ENCODE measurements around the gene ASNS.

The ASNS gene

DNA sequence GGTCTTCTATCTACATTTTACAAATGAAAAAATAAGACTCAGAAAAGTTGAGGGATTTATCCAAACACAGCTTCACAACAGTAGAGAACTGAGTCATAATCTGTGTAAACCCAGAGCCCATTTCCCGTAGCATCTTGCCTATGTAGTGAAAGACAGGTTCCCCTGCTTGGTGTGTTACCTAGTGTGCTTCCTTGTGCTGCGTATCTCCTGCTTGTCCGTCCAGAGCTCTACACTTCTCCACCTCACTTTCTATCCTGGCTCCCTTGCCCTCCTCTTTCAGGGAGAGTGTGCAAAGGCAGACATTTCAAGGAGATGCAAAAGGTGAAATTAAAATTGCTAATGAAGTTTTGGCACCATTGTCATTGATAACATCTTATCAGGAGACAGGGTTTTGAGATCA is 1.4 kb upstream of the ASNS start:
- Histone ChIP-seq H3K79me1 (replicated peaks; ENCODE audit: low read length, poor library complexity, severe bottlenecking) (peaks cover 2% of the 10 kb centered on the region), H3K4me1 (ENCODE audit: control insufficient read depth, insufficient read depth, low read depth, low read length) (peaks cover 7% of the 10 kb centered on the region), H3K27me3 (ENCODE audit: control insufficient read depth in 1 of 2, insufficient read depth in 1 of 2, low read length in 2 of 2) (no peaks in the 10 kb centered on the region), H2BK5ac (ENCODE audit: low read depth, low read length, poor library complexity, severe bottlenecking) (no peak overlapping the region), H3K9me3 (ENCODE audit: control insufficient read depth, low read length) (no peaks in the 10 kb centered on the region), H2BK120ac (ENCODE audit: low read depth, low read length) (no peak overlapping the region), H3K18ac (ENCODE audit: low read depth in 1 of 2, low read length in 2 of 2) (no peak overlapping the region), H2AFZ (ENCODE audit: low read depth, low read length) (no peak overlapping the region), H3K14ac (ENCODE audit: low read length in 2 of 2) (no peak overlapping the region), H3K23ac (ENCODE audit: low read length in 2 of 2) (no peak overlapping the region), H3K4ac (ENCODE audit: low read depth in 1 of 2, low read length in 2 of 2) (no peak overlapping the region), H3K4me3 (ENCODE audit: insufficient read depth in 1 of 2, low read depth in 1 of 2, low read length in 2 of 2) (no peak overlapping the region), H2BK15ac (ENCODE audit: low read depth, poor library complexity, severe bottlenecking) (no peak overlapping the region), H4K91ac (ENCODE audit: low read length) (no peak overlapping the region), H3K36me3 (ENCODE audit: control insufficient read depth in 1 of 2, insufficient read depth in 2 of 2, low read depth in 1 of 2, low read length in 2 of 2) (peaks cover 0 to 3% of the 10 kb centered on the region in 2 experiments), H3K4me2 (ENCODE audit: low read length, poor library complexity, severe bottlenecking) (no peak overlapping the region), H2AK5ac (ENCODE audit: low read length, severe bottlenecking) (no peak overlapping the region), H4K8ac (ENCODE audit: low read length) (no peak overlapping the region), H3K9ac (ENCODE audit: low read length) (no peak overlapping the region), H3K27ac (ENCODE audit: low read length, poor library complexity, severe bottlenecking) (no peak overlapping the region), H2BK12ac (ENCODE audit: low read length in 2 of 2) (no peak overlapping the region)
- no peak for DNase-seq
- 33% methylated on average over 1 of the region's 3 CpGs for WGBS

DNA sequence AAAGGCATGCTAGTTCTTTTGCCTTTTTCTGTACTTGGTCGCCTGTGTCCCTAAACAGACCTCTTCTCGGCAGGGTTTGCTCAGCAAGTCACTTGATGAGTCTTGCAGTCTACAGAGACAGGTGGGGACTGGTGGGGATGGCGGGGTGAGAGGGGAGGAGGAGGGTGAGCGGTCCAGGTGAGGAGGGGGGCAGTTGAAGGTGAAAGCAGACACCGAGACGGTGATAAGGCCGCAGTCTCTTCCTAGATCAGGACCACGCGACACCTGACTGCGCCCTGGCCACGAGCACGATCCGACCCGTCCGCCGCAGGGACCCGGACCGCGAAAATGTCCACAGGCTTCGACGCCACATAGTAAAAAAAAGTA is 566 bp downstream of the ASNS start:
- Histone ChIP-seq H3K14ac (ENCODE audit: low read length in 2 of 2) (no peak overlapping the region), H3K4ac (ENCODE audit: low read depth in 1 of 2, low read length in 2 of 2) (no peak overlapping the region), H3K4me3 (ENCODE audit: insufficient read depth in 1 of 2, low read depth in 1 of 2, low read length in 2 of 2) (peak overlapping the region; percentile 93 to 95), H3K23ac (ENCODE audit: low read length in 2 of 2) (peak overlapping the region in 1 of 2 experiments; percentile 96), H3K4me2 (ENCODE audit: low read length, poor library complexity, severe bottlenecking) (peak overlapping the region; percentile 98), H3K18ac (ENCODE audit: low read depth in 1 of 2, low read length in 2 of 2) (no peak overlapping the region), H3K27ac (ENCODE audit: low read length, poor library complexity, severe bottlenecking) (no peak overlapping the region), H2BK15ac (ENCODE audit: low read depth, poor library complexity, severe bottlenecking) (no peak overlapping the region), H3K9ac (ENCODE audit: low read length) (peak overlapping the region; percentile 92), H3K79me1 (replicated peaks; ENCODE audit: low read length, poor library complexity, severe bottlenecking) (peaks cover 2% of the 10 kb centered on the region), H4K91ac (ENCODE audit: low read length) (peak overlapping the region; percentile 68), H3K27me3 (ENCODE audit: control insufficient read depth in 1 of 2, insufficient read depth in 1 of 2, low read length in 2 of 2) (no peaks in the 10 kb centered on the region), H2AK5ac (ENCODE audit: low read length, severe bottlenecking) (no peak overlapping the region), H3K9me3 (ENCODE audit: control insufficient read depth, low read length) (no peaks in the 10 kb centered on the region), H3K4me1 (ENCODE audit: control insufficient read depth, insufficient read depth, low read depth, low read length) (peaks cover 7% of the 10 kb centered on the region), H2BK5ac (ENCODE audit: low read depth, low read length, poor library complexity, severe bottlenecking) (no peak overlapping the region), H2AFZ (ENCODE audit: low read depth, low read length) (peak overlapping the region; percentile 100), H4K8ac (ENCODE audit: low read length) (peak overlapping the region; percentile 37), H2BK12ac (ENCODE audit: low read length in 2 of 2) (no peak overlapping the region), H2BK120ac (ENCODE audit: low read depth, low read length) (no peak overlapping the region), H3K36me3 (ENCODE audit: control insufficient read depth in 1 of 2, insufficient read depth in 2 of 2, low read depth in 1 of 2, low read length in 2 of 2) (peaks cover 0 to 7% of the 10 kb centered on the region in 2 experiments)
- DNase-seq = no peak
- under 1% methylated on average over 15 of the region's 21 CpGs for WGBS

DNA sequence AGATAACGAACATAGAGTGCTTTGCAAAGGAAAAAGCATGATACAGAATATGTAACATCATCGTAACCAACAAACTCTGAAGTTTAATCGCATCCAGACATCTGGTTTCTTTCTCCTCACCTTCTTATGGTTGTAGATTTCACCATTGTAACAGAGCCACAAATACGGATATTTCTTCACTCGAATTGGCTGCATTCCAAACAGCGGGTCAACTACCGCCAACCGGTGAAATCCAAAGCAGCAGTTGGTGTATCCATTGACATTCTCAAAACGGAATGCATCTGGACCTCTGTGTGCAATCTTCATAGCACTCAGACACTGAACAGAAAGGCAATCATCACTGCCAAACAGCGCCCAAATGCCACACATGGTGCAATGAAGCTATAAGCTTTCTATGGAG is 3.4 kb downstream of the ASNS start:
- no peak overlapping the region for H3K9ac ChIP-seq (ENCODE audit: low read length)
- H2BK120ac ChIP-seq (ENCODE audit: low read depth, low read length) = no peak overlapping the region
- H2BK15ac ChIP-seq (ENCODE audit: low read depth, poor library complexity, severe bottlenecking) = no peak overlapping the region
- H3K27me3 ChIP-seq (ENCODE audit: control insufficient read depth in 1 of 2, insufficient read depth in 1 of 2, low read length in 2 of 2) = no peaks in the 10 kb centered on the region
- H3K36me3 ChIP-seq (ENCODE audit: control insufficient read depth in 1 of 2, insufficient read depth in 2 of 2, low read depth in 1 of 2, low read length in 2 of 2) = peaks cover 0 to 7% of the 10 kb centered on the region in 2 experiments
- H3K4ac ChIP-seq (ENCODE audit: low read depth in 1 of 2, low read length in 2 of 2) = no peak overlapping the region
- H2BK5ac ChIP-seq (ENCODE audit: low read depth, low read length, poor library complexity, severe bottlenecking) = no peak overlapping the region
- H2AK5ac ChIP-seq (ENCODE audit: low read length, severe bottlenecking) = no peak overlapping the region
- WGBS = 97% methylated on average over 10 of the region's 10 CpGs
- H4K91ac ChIP-seq (ENCODE audit: low read length) = no peak overlapping the region
- no peak overlapping the region for H3K23ac ChIP-seq (ENCODE audit: low read length in 2 of 2)
- no peak overlapping the region for H3K4me2 ChIP-seq (ENCODE audit: low read length, poor library complexity, severe bottlenecking)
- peaks cover 7% of the 10 kb centered on the region for H3K4me1 ChIP-seq (ENCODE audit: control insufficient read depth, insufficient read depth, low read depth, low read length)
- no peak for DNase-seq
- H3K14ac ChIP-seq (ENCODE audit: low read length in 2 of 2) = no peak overlapping the region
- no peak overlapping the region for H2AFZ ChIP-seq (ENCODE audit: low read depth, low read length)
- H3K79me1 ChIP-seq (replicated peaks; ENCODE audit: low read length, poor library complexity, severe bottlenecking) = peaks cover 2% of the 10 kb centered on the region
- H3K9me3 ChIP-seq (ENCODE audit: control insufficient read depth, low read length) = no peaks in the 10 kb centered on the region
- H2BK12ac ChIP-seq (ENCODE audit: low read length in 2 of 2) = no peak overlapping the region
- no peak overlapping the region for H3K4me3 ChIP-seq (ENCODE audit: insufficient read depth in 1 of 2, low read depth in 1 of 2, low read length in 2 of 2)
- no peak overlapping the region for H3K18ac ChIP-seq (ENCODE audit: low read depth in 1 of 2, low read length in 2 of 2)
- no peak overlapping the region for H4K8ac ChIP-seq (ENCODE audit: low read length)
- H3K27ac ChIP-seq (ENCODE audit: low read length, poor library complexity, severe bottlenecking) = no peak overlapping the region

DNA sequence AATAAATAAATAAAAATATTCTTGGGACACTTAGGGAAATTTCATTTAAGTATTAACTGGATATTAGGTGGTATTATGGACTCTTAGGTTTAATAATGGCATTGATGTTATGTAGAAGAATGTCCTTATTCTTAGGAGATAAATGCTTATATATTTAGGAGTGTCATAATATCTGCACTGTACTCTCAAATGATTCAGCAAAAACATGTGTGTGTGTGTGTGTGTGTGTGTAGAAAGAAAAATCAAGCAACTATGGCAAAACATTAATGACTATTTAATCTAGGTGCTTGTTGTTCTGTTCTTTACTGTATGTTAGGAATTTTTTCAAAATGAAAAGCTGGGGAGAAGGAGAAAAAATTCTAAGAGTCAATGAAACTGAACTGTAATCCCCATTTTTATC is 3.9 kb downstream of the ASNS start:
- H3K27ac ChIP-seq (ENCODE audit: low read length, poor library complexity, severe bottlenecking) = no peak overlapping the region
- no peak overlapping the region for H2AFZ ChIP-seq (ENCODE audit: low read depth, low read length)
- no peak overlapping the region for H3K4me2 ChIP-seq (ENCODE audit: low read length, poor library complexity, severe bottlenecking)
- H3K9ac ChIP-seq (ENCODE audit: low read length) = no peak overlapping the region
- H3K27me3 ChIP-seq (ENCODE audit: control insufficient read depth in 1 of 2, insufficient read depth in 1 of 2, low read length in 2 of 2) = no peaks in the 10 kb centered on the region
- H2BK15ac ChIP-seq (ENCODE audit: low read depth, poor library complexity, severe bottlenecking) = no peak overlapping the region
- H3K79me1 ChIP-seq (replicated peaks; ENCODE audit: low read length, poor library complexity, severe bottlenecking) = peaks cover 2% of the 10 kb centered on the region
- no peak for DNase-seq
- H3K36me3 ChIP-seq (ENCODE audit: control insufficient read depth in 1 of 2, insufficient read depth in 2 of 2, low read depth in 1 of 2, low read length in 2 of 2) = peaks cover 0 to 7% of the 10 kb centered on the region in 2 experiments
- no peaks in the 10 kb centered on the region for H3K9me3 ChIP-seq (ENCODE audit: control insufficient read depth, low read length)
- peaks cover 7% of the 10 kb centered on the region for H3K4me1 ChIP-seq (ENCODE audit: control insufficient read depth, insufficient read depth, low read depth, low read length)
- no peak overlapping the region for H3K23ac ChIP-seq (ENCODE audit: low read length in 2 of 2)
- no peak overlapping the region for H2BK12ac ChIP-seq (ENCODE audit: low read length in 2 of 2)
- no peak overlapping the region for H3K18ac ChIP-seq (ENCODE audit: low read depth in 1 of 2, low read length in 2 of 2)
- no peak overlapping the region for H2BK120ac ChIP-seq (ENCODE audit: low read depth, low read length)
- no peak overlapping the region for H2BK5ac ChIP-seq (ENCODE audit: low read depth, low read length, poor library complexity, severe bottlenecking)
- no peak overlapping the region for H3K4ac ChIP-seq (ENCODE audit: low read depth in 1 of 2, low read length in 2 of 2)
- no peak overlapping the region for H4K8ac ChIP-seq (ENCODE audit: low read length)
- no peak overlapping the region for H4K91ac ChIP-seq (ENCODE audit: low read length)
- no peak overlapping the region for H2AK5ac ChIP-seq (ENCODE audit: low read length, severe bottlenecking)
- no peak overlapping the region for H3K14ac ChIP-seq (ENCODE audit: low read length in 2 of 2)
- no peak overlapping the region for H3K4me3 ChIP-seq (ENCODE audit: insufficient read depth in 1 of 2, low read depth in 1 of 2, low read length in 2 of 2)

Measured in mesenchymal stem cell (in vitro differentiated cells and primary cell).